SK-N-SH treated with all-trans-retinoic acid at 6 μM for 48 hours (cell line): ENCODE results near the gene PTGIS.

Experiments used
- ATAC-seq: fragments of 200-7000 bp; cut with Tn5 transposase; 3 replicates; pipeline ENCODE4 v1.9.1; 2020; ENCODE audit warnings: mild to moderate bottlenecking, moderate library complexity
- ARNTL ChIP-seq: fragments of 450-650 bp; formaldehyde crosslinking; IDR thresholded peaks from 2 replicates; pipeline ENCODE4 v1.5.0; 2020; ENCODE audit warnings: low read depth, mild to moderate bottlenecking, moderate library complexity, borderline replicate concordance
- BACH2 ChIP-seq: fragments of 250-450 bp; sonication (Bioruptor Pico); IDR thresholded peaks from 2 replicates; pipeline ENCODE4 v1.9.0; 2021; ENCODE audit warnings: mild to moderate bottlenecking, borderline replicate concordance
- CSDC2 ChIP-seq: fragments of 250-450 bp; sonication (Bioruptor Pico); IDR thresholded peaks from 2 replicates; pipeline ENCODE4 v1.5.0; 2020; ENCODE audit warnings: mild to moderate bottlenecking, moderate library complexity
- ESRRG ChIP-seq: fragments of 250-450 bp; sonication (Bioruptor Pico); IDR thresholded peaks from 2 replicates; pipeline ENCODE4 v1.6.1; 2021; ENCODE audit warnings: mild to moderate bottlenecking
- ISL1 ChIP-seq: fragments of 250-450 bp; sonication (Bioruptor Pico); IDR thresholded peaks from 2 replicates; pipeline ENCODE4 v2.1.2; 2022; ENCODE audit warnings: mild to moderate bottlenecking, moderate library complexity
- OSR1 ChIP-seq: fragments of 250-450 bp; sonication (Bioruptor Pico); IDR thresholded peaks from 2 replicates; pipeline ENCODE4 v1.8.0; 2022; ENCODE audit warnings: moderate library complexity, mild to moderate bottlenecking, inconsistent platforms
- SNAI2 ChIP-seq: fragments of 250-450 bp; sonication (Bioruptor Pico); IDR thresholded peaks from 2 replicates; pipeline ENCODE4 v1.5.0; 2020; ENCODE audit warnings: mild to moderate bottlenecking, moderate library complexity
- TCF4 ChIP-seq: fragments of 250-450 bp; sonication (Bioruptor Pico); IDR thresholded peaks from 2 replicates; pipeline ENCODE4 v1.8.0; 2021; ENCODE audit warnings: mild to moderate bottlenecking, moderate library complexity, borderline replicate concordance
- TOX ChIP-seq: fragments of 250-450 bp; sonication (Bioruptor Pico); IDR thresholded peaks from 2 replicates; pipeline ENCODE4 v1.8.0; 2021; ENCODE audit warnings: mild to moderate bottlenecking, moderate library complexity, borderline replicate concordance
- ZFP3 ChIP-seq: fragments of 250-450 bp; sonication (Bioruptor Pico); IDR thresholded peaks from 2 replicates; pipeline ENCODE4 v1.5.0; 2020; ENCODE audit warnings: mild to moderate bottlenecking, moderate library complexity
- ZFP30 ChIP-seq: fragments of 450-650 bp; formaldehyde crosslinking; IDR thresholded peaks from 2 replicates; pipeline ENCODE4 v1.5.0; 2022; ENCODE audit warnings: mild to moderate bottlenecking, moderate library complexity
- ZNF565 ChIP-seq: fragments of 450-650 bp; formaldehyde crosslinking; conservative IDR thresholded peaks from 2 replicates; pipeline ENCODE4 v1.5.0; 2020; ENCODE audit warnings: low read depth, mild to moderate bottlenecking, moderate library complexity
- ZNF8 ChIP-seq: fragments of 450-650 bp; formaldehyde crosslinking; IDR thresholded peaks from 2 replicates; pipeline ENCODE4 v1.5.0; 2020; ENCODE audit warnings: mild to moderate bottlenecking, moderate library complexity
- TF ChIP-seq, protein P1 (sequence below): fragments of 250-450 bp; sonication (Bioruptor Pico); IDR thresholded peaks from 2 replicates; pipeline ENCODE4 v1.5.1; 2021; ENCODE audit warnings: mild to moderate bottlenecking, moderate library complexity
- TF ChIP-seq, protein P2 (sequence below): fragments of 250-450 bp; sonication (Bioruptor Pico); IDR thresholded peaks from 2 replicates; pipeline ENCODE4 v1.8.0; 2021; ENCODE audit warnings: low read depth, mild to moderate bottlenecking, moderate library complexity, borderline replicate concordance
- TF ChIP-seq, protein P3 (sequence below): fragments of 250-450 bp; sonication (Bioruptor Pico); IDR thresholded peaks from 2 replicates; pipeline ENCODE4 v1.5.1; 2020; ENCODE audit warnings: low read depth, mild to moderate bottlenecking, moderate library complexity

Gene PTGIS

DNA sequence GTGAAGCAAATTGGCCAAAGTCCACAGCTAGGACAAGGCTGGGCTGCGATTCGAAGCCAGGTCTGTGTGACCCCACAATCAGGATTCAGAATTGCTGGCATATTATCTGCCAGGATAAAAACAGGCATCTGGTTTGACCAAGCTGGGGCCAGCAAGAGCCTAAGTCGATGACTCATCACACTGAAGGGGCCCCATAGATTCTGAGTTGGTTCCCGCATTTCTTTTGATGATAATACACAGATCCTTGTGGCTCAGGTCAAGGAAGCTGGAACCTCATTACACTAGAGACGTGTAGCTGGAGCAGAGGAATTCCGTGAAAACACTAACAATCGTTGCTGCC, 92.0 kb downstream of the PTGIS start (continued):
- TF ChIP-seq ZNF565 (CRISPR knock-in tag), result no peak
- TF ChIP-seq, all 23 proteins: peak for 0

DNA sequence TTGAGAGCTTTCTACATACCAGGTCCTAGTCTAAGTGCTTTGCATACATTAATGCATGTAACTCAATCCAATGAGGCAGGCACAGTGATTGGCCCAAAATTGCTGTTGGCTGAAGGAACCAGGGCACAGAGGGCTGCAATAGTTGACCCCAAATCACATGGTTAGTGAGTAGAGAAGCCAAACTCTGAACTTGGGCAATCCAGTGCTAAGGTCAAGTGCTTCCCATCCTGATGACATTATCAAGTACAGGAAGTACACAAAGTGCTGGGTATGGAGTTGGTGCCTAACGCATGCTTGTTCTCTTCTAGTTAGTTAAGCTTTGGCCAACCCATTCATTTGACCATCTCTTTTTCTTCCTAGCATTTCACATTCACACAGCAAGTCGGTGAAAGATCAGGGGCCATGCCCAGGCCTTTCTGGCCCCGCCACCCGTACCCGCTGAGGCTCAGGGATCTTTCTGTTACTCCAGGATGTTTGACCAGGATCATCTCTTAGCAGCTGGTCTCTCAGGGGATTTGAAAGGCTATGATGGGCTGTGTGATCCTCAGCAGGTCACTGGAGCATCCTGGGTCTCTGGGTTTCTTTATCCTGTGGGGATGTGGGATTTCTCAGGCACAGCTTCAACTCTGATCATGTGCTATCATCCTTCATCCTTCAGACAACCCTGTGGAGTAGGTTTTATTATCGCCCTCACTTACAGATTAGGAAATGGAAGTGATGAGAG, 92.5 kb downstream of the PTGIS start:
- no peak for TF ChIP-seq BACH2 (CRISPR knock-in tag)
- TF ChIP-seq, protein P1, sequence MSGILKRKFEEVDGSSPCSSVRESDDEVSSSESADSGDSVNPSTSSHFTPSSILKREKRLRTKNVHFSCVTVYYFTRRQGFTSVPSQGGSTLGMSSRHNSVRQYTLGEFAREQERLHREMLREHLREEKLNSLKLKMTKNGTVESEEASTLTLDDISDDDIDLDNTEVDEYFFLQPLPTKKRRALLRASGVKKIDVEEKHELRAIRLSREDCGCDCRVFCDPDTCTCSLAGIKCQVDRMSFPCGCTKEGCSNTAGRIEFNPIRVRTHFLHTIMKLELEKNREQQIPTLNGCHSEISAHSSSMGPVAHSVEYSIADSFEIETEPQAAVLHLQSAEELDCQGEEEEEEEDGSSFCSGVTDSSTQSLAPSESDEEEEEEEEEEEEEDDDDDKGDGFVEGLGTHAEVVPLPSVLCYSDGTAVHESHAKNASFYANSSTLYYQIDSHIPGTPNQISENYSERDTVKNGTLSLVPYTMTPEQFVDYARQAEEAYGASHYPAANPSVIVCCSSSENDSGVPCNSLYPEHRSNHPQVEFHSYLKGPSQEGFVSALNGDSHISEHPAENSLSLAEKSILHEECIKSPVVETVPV (CRISPR knock-in tag), result no peak
- TF ChIP-seq OSR1 (CRISPR knock-in tag), result no peak
- TF ChIP-seq CSDC2 (CRISPR knock-in tag), result no peak
- TF ChIP-seq ZFP3, result no peak
- no peak for TF ChIP-seq TOX (CRISPR knock-in tag)
- peak; percentile 47 for ATAC-seq

DNA sequence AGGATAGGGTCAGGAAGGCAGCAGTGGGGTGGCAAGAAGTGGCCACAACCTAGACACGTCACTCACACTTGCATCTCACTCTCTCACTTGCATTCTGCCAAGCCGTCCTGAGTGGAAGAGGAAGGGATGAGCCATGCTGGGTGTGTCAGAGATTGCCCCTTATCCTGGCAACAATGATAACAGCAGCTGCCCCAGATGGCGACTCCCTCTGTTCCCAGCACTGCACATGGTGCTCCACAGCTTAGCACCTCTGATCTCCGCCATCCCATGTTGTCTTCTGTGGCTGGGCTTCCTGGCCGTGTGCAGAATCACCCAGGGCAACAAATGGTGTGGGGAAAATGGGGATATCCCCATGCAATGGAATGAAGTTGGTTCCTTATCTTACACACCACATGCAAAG, 96.5 kb downstream of the PTGIS start:
- ATAC-seq, result no peak
- TF ChIP-seq ZNF8 (CRISPR knock-in tag) (no peak), SNAI2 (no peak), TCF4 (CRISPR knock-in tag) (no peak), ZFP30 (CRISPR knock-in tag) (no peak)
- TF ChIP-seq, protein P2, sequence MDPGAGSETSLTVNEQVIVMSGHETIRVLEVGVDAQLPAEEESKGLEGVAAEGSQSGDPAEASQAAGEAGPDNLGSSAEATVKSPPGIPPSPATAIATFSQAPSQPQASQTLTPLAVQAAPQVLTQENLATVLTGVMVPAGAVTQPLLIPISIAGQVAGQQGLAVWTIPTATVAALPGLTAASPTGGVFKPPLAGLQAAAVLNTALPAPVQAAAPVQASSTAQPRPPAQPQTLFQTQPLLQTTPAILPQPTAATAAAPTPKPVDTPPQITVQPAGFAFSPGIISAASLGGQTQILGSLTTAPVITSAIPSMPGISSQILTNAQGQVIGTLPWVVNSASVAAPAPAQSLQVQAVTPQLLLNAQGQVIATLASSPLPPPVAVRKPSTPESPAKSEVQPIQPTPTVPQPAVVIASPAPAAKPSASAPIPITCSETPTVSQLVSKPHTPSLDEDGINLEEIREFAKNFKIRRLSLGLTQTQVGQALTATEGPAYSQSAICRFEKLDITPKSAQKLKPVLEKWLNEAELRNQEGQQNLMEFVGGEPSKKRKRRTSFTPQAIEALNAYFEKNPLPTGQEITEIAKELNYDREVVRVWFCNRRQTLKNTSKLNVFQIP (CRISPR knock-in tag), result no peak
- TF ChIP-seq, protein P1 (CRISPR knock-in tag), result no peak
- TF ChIP-seq, protein P3, sequence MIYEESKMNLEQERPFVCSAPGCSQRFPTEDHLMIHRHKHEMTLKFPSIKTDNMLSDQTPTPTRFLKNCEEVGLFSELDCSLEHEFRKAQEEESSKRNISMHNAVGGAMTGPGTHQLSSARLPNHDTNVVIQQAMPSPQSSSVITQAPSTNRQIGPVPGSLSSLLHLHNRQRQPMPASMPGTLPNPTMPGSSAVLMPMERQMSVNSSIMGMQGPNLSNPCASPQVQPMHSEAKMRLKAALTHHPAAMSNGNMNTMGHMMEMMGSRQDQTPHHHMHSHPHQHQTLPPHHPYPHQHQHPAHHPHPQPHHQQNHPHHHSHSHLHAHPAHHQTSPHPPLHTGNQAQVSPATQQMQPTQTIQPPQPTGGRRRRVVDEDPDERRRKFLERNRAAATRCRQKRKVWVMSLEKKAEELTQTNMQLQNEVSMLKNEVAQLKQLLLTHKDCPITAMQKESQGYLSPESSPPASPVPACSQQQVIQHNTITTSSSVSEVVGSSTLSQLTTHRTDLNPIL, result no peak

DNA sequence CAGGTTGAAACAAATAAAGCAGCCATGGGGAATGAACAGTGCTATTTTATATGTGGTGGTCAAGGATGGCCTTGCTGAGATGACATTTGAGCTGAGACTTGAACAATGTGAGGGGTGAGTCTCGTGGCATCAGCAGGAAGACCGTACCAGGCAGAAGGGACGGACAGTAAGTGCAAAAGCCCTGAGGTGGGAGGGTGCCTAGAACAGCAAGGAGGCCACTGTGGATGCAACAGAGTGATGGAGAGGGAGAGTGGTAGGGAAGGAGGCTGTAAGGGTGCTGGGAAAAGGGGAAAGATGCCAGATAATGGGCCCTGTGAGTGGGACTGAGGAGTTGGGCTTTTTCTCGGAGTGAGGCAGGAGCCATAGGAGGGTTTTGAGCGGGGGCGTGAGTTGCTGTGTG, 97.0 kb downstream of the PTGIS start:
- no peak for TF ChIP-seq ISL1 (CRISPR knock-in tag)
- no peak for TF ChIP-seq TOX (CRISPR knock-in tag)
- TF ChIP-seq ZNF8 (CRISPR knock-in tag), result no peak
- no peak for TF ChIP-seq ZNF565 (CRISPR knock-in tag)
- no peak for TF ChIP-seq ZFP3
- TF ChIP-seq, protein P1 (CRISPR knock-in tag), result no peak
- no peak for TF ChIP-seq ARNTL (CRISPR knock-in tag)
- TF ChIP-seq CSDC2 (CRISPR knock-in tag), result no peak
- no peak for TF ChIP-seq BACH2 (CRISPR knock-in tag)
- TF ChIP-seq, protein P3, result no peak
- TF ChIP-seq OSR1 (CRISPR knock-in tag), result no peak
- no peak for TF ChIP-seq TCF4 (CRISPR knock-in tag)
- ATAC-seq, result no peak

DNA sequence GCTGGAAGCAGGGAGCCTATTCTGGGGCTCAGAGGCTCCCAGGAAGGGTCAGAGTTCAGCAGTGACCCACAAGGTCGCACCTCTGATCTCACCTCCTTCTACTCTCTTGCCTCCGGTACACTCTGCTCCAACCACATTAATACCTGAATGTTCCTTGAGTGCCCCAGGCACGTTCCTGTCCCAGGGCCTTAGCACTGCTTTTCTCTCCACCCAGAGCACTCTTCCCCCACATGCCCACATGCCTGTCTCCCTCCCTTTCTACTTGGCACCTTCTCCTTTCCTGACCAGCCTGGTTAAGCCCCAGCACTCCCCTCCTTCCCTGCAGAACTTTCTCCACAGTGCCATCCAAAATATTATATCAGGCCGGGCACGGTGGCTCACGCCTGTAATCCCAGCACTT, 98.9 kb downstream of the PTGIS start:
- ATAC-seq, result no peak
- TF ChIP-seq OSR1 (CRISPR knock-in tag) (no peak), ESRRG (no peak), ARNTL (CRISPR knock-in tag) (no peak)
